ENCODE results near the gene RTTN. TPM values are rescaled to one million over a fixed set of nuclear protein-coding genes. Genes with fewer than 3 reads are reported as not detected.

Gene RTTN
- total RNA-seq, 1 donor from 2014 or later: 15.7 TPM

- DNase-seq (ENCODE audit: low spot score): no peak
Measured at GRCh38 chr18:70028734-70029133, 176.8 kb downstream of the RTTN start.

GRCh38 chr18:70028084-70028483, 177.4 kb downstream of the RTTN start:
- DNase-seq (ENCODE audit: low spot score): no peak

- DNase-seq (ENCODE audit: low spot score): no peak
Measured at GRCh38 chr18:70025580-70025979, 179.9 kb downstream of the RTTN start.

- no peak for DNase-seq (ENCODE audit: low spot score)
Measured at GRCh38 chr18:70024829-70025228, 180.7 kb downstream of the RTTN start.

GRCh38 chr18:70024093-70024492, 181.4 kb downstream of the RTTN start:
- no peak for DNase-seq (ENCODE audit: low spot score)

DNA sequence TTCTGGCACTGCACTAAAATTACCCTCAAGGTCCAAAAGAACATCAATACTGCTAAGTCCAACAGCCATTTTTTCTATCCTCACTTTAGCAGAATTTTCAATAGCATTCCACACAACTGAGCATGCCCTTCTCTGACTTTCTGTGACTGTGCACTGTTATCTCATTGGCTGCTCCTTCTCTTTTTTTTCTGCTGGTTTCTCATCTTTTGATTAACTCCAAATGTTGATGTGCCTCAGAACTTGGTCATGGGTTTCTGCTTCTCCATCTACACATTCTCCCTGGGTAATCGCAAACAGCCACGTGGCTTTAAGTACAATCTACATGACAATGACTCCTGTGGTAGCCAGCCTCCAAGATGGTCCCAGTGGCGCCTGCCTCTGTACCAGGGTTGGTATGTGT, 182.9 kb downstream of the RTTN start:
- DNase-seq (ENCODE audit: low spot score): no peak

GRCh38 chr18:70021498-70021897, 184.0 kb downstream of the RTTN start:
- DNase-seq (ENCODE audit: low spot score): no peak

GRCh38 chr18:70021043-70021442, 184.4 kb downstream of the RTTN start:
- DNase-seq (ENCODE audit: low spot score): no peak

- DNase-seq (ENCODE audit: low spot score): no peak
Measured at GRCh38 chr18:70019991-70020390, 185.5 kb downstream of the RTTN start.

- no peak for DNase-seq (ENCODE audit: low spot score)
Measured at GRCh38 chr18:70019136-70019535, 186.4 kb downstream of the RTTN start.

- DNase-seq (ENCODE audit: low spot score): no peak
Measured at GRCh38 chr18:70015127-70015526, 190.4 kb downstream of the RTTN start.

GRCh38 chr18:70005580-70005979, 199.9 kb downstream of the RTTN start:
- no peak for DNase-seq (ENCODE audit: low spot score)

DNA sequence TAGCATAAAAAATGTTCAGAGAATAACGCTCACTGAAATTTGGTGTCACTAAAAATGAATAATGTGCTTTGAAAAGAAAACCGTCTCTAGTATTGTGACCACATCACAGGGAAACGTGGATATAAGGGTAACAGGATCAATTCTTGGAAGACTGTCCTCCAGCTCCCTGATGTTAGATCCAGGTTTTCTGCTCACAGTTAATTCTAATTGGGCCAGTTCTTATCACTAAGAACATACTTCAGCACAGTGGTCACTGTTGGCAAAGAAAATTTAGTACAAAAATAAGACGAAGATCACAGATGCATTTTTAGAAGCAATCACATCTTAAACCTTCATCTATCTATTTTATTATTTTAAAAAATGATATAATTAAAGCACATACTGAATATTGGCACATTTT, 200.8 kb downstream of the RTTN start:
- no peak for DNase-seq (ENCODE audit: low spot score)

DNA sequence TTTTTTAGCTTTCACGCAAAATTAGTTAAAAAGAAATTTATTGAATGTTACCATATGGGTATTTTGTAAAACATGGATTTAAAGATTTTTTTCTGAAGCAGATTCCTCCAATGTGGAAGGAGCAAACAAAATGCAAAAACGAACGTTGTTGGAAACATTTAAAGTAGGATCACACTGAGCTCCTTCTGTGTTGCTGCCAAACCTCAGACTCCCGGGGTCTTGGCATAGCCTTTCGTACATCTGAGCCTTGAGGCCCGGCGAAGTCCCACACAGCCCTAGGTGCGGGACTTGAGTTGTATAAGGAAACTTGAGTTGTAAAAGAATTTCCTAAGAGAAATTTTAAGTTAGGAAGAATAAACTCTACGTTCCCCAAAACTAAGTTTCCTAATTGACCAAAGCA, 205.8 kb downstream of the RTTN start:
- no peak for DNase-seq (ENCODE audit: low spot score)

- no peak for DNase-seq (ENCODE audit: low spot score)
Measured at GRCh38 chr18:69998523-69998987, 206.9 kb downstream of the RTTN start.

GRCh38 chr18:69996951-69997798, 208.3 kb downstream of the RTTN start:
- DNase-seq (ENCODE audit: low spot score): no peak

GRCh38 chr18:69996417-69996816, 209.1 kb downstream of the RTTN start:
- DNase-seq (ENCODE audit: low spot score): no peak

GRCh38 chr18:69995774-69996173, 209.7 kb downstream of the RTTN start:
- DNase-seq (ENCODE audit: low spot score): no peak

DNA sequence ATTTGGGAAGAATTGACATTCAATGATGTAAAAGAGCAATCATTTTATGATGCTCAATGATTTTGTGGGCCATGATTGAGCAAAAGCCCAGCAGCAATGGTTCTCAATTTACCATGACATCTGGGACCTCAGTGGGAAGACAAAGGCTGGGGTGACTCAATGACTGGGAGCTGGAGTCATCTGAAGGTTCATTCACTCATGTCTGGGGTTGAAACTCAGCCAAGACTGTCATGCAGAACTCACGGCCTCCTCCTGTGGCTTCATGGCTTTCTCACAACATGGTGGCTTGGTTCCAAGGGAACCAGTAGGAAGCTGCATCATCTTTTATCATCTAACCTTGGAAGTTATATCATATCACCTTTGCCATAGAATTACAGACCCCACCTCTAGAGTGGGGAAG, 212.7 kb downstream of the RTTN start:
- no peak for DNase-seq (ENCODE audit: low spot score)

- no peak for DNase-seq (ENCODE audit: low spot score)
Measured at GRCh38 chr18:69987870-69988269, 217.6 kb downstream of the RTTN start.

DNA sequence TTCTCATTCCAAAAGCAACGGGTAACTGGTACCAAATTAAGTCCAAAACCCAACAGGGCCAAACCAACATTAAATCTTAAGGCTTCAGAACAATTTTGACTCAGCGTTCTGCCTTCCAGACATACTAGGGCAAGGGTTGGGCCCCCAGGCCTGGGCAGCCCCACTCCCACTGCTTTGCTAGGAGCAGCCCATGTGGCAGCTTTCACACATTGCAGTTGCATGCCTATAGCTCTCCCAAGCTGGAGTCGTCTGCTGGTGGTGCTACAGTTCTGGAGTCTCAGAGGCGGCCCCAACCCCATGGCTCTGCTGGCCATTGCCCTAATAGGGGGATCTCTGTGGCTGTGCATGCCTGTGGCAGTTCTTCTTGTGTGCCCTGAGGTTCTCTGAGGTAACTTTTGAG, 220.2 kb downstream of the RTTN start:
- no peak for DNase-seq (ENCODE audit: low spot score)

DNA sequence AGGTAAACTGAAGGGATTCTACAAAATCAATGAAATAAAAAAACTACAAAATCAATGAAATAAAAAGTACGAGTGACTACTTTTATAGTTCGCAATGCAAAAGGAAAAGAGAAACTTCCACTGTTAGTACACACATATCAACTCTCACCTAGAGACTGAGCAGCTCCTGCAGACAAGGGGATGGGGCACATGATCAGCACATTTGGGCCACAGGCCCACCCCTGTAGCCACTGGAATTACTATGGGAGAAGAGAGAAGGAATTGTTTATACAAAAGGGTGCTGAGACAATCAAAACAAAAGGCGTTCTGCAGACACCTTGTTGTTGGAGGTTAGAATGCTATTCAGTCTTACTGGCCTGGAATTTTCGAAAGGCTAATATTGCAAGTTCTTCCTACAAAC, 223.1 kb downstream of the RTTN start:
- DNase-seq (ENCODE audit: low spot score): no peak

- DNase-seq (ENCODE audit: low spot score): no peak
Measured at GRCh38 chr18:69981948-69982347, 223.5 kb downstream of the RTTN start.
